Transverse colon (tissue), 4 donors: Measurements from ENCODE around the gene ANXA9. TPM values are rescaled to one million over a fixed set of nuclear protein-coding genes. Genes with fewer than 3 reads are reported as not detected.

Source experiments
- DNase-seq: peaks from one replicate; pipeline ENCODE4 v3.0.0-alpha.2; 2019
- H3K27ac ChIP-seq, 4 donors: fragments of 200-600 bp; sonication (generic); 2 replicates each; pipeline ENCODE4 v1.5.1; 2016 to 2018; ENCODE audit warnings: inconsistent platforms in 4 of 4
- H3K27me3 ChIP-seq: fragments of 200-600 bp; sonication (generic); 2 replicates; pipeline ENCODE4 v1.5.1; 2017; ENCODE audit warnings: inconsistent platforms
- H3K36me3 ChIP-seq, 4 donors: fragments of 200-600 bp; sonication (generic); 2 replicates each; pipeline ENCODE4 v1.5.1; 2017 to 2019; ENCODE audit warnings: inconsistent platforms in 4 of 4
- H3K4me1 ChIP-seq, 4 donors: fragments of 200-600 bp; sonication (generic); 2 replicates each; pipeline ENCODE4 v1.5.1; 2017 to 2020; ENCODE audit warnings: inconsistent platforms in 4 of 4
- H3K4me3 ChIP-seq, 4 donors: fragments of 200-600 bp; sonication (generic); 1 replicate in 1 of 4; 2 replicates in 3 of 4; pipeline versions ENCODE4 v1.5.1 to v1.6.1; 2017 to 2019; ENCODE audit warnings: inconsistent platforms in 4 of 4
- H3K9me3 ChIP-seq, 2 donors: fragments of 200-600 bp; sonication (generic); 2 replicates each; pipeline ENCODE4 v1.5.1; 2017 to 2019; ENCODE audit warnings: inconsistent platforms in 2 of 2
- EP300 ChIP-seq: sonication (generic); formaldehyde crosslinking; IDR thresholded peaks from one replicate; pipeline ENCODE4 v1.6.1; 2017; ENCODE audit warnings: antibody characterized with exemption, low read depth
- POLR2A ChIP-seq: fragments of 450-650 bp; IDR thresholded peaks from one replicate; pipeline ENCODE4 v1.6.1; 2016; ENCODE audit warnings: antibody characterized with exemption, mild to moderate bottlenecking, moderate library complexity
- POLR2AphosphoS5 ChIP-seq, 3 donors: sonication (generic); formaldehyde crosslinking; IDR thresholded peaks; one replicate each; pipeline ENCODE4 v1.6.1; 2016; ENCODE audit warnings: antibody characterized with exemption in 3 of 3
- WGBS, 2 donors: methylation state at CpG; one replicate each; pipeline ENCODE4 v1.1.5; 2018; ENCODE audit warnings: low coverage in 1 of 2; 5-methylcytosine and 5-hydroxymethylcytosine counted together
- in situ Hi-C, 4 donors: fragments of 200-750 bp; cut with MboI; loops; one replicate each; pipeline versions ENCODE4 v1.15.0 to v1.15.1; 2017; ENCODE audit warnings: low sequenced_read_pairs in 3 of 4, low pct_ligation_motif_present in 1 of 4, low pct_unique_long_range_greater_than_20kb in 1 of 4
- intact Hi-C: fragments of 100-400 bp; cut with DNase I; formaldehyde crosslinking; loops from one replicate; pipeline ENCODE4 v1.15.1; 2023; ENCODE audit warnings: low total_unique reads
- total RNA-seq, 4 donors: library from RNA; depleted of rRNA; stranded (reverse); fragments of >200 nt; gene quantifications; one replicate each; pipeline ENCODE4 v1.1.0, GENCODE V29; 2016
- TF ChIP-seq, protein P1 (sequence below), 5 experiments: fragments of 200-600 bp in 3 of 5; fragments of 450-650 bp in 2 of 5; sonication (generic) in 3 of 5; IDR thresholded peaks; 1 replicate in 2 of 5; 2 replicates in 3 of 5; pipeline ENCODE4 v1.5.1; 2016 to 2017; ENCODE audit warnings: antibody characterized with exemption in 5 of 5, inconsistent platforms in 3 of 5, mild to moderate bottlenecking in 2 of 5, moderate library complexity in 1 of 5

The ANXA9 gene
- total RNA-seq, 4 donors from 2014 or later, result 0.32 TPM; not detected in 3

DNA sequence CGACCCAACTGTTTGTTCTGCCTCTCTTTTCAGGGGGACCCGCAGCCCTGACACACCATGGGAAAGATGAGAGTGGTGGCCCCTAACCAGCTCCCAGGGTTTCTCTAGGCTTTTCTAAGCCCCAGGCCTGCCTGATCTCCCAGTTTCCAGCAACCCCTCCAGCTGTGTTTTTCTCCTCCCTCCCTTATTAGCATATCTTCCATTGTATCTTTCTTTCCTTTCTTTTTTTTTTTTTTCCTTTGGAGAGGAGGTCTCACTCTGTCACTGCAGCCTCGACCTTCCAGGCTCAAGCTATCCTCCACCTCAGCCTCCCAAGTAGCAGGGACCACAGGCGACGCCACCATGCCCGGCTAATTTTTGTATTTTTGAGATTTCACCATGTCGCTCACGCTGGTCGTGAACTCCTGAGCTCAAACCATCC is 5.7 kb upstream of the ANXA9 start:
- no peak overlapping the region for H3K4me3 ChIP-seq
- intact Hi-C loops, result no loop called here
- in situ Hi-C loops, result no loop called here
- no peaks in the 10 kb centered on the region for H3K36me3 ChIP-seq
- H3K27me3 ChIP-seq, result no peaks in the 10 kb centered on the region
- peak overlapping the region; percentile 51 to 65 (median 57) for H3K27ac ChIP-seq
- DNase-seq, result no peak
- H3K9me3 ChIP-seq, result no peaks in the 10 kb centered on the region
- peaks cover 29 to 56% (median 52%) of the 10 kb centered on the region in 4 donors for H3K4me1 ChIP-seq
- TF ChIP-seq, protein P1, sequence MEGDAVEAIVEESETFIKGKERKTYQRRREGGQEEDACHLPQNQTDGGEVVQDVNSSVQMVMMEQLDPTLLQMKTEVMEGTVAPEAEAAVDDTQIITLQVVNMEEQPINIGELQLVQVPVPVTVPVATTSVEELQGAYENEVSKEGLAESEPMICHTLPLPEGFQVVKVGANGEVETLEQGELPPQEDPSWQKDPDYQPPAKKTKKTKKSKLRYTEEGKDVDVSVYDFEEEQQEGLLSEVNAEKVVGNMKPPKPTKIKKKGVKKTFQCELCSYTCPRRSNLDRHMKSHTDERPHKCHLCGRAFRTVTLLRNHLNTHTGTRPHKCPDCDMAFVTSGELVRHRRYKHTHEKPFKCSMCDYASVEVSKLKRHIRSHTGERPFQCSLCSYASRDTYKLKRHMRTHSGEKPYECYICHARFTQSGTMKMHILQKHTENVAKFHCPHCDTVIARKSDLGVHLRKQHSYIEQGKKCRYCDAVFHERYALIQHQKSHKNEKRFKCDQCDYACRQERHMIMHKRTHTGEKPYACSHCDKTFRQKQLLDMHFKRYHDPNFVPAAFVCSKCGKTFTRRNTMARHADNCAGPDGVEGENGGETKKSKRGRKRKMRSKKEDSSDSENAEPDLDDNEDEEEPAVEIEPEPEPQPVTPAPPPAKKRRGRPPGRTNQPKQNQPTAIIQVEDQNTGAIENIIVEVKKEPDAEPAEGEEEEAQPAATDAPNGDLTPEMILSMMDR (IDR thresholded peaks at IDR 0.05), result no peak
- TF ChIP-seq EP300, result no peak
- no peak for TF ChIP-seq POLR2AphosphoS5 (IDR thresholded peaks at IDR 0.05)
- WGBS, 2 donors, result 94 to 95% methylated on average over 3 to 9 of the region's 9 CpGs

DNA sequence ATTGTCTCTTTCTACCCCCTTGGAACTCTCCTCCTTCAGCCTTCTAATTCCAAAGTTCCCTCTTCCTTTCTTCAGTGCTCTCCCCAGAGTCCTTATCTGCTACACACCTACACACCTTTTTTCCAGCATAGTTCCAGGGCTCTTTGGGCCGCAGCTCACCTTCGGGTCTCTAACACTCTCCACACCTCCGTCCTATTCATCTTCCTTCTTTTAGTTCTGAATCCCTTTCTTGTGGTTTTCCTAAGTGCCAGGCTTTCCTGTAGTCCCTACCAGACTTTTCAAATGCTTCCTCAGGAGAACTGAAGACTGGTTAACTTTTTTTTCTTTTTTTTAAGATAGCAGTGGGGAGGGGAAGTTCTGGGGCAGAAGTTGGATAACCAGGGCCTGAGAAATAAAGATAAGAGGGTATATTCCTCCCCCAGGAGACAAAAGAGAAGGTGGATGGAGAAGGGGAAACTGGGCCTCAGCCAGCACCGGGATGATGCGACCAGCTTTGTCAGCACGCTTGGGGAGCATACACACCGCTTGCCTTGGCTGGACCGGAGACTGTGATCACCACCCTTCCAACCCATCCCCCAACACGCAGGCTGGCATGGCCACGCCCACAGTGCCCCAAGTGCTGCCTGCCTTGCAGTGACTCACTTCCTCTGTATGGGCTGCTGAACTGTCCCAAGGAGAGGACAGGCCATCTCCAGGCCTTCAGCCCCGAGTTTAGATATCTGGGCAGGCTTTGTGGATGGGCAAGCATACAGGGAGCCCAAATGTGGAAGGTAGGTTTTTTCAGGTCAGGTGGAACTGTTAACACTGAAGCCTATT is 5.0 kb upstream of the ANXA9 start:
- Histone ChIP-seq H3K4me1 (peaks cover 23 to 56% (median 52%) of the 10 kb centered on the region in 4 donors), H3K36me3 (no peaks in the 10 kb centered on the region), H3K27ac (peak overlapping the region; percentile 51 to 65 (median 57)), H3K27me3 (no peaks in the 10 kb centered on the region), H3K4me3 (no peak overlapping the region), H3K9me3 (no peaks in the 10 kb centered on the region)
- DNase-seq, result peak; percentile 91
- WGBS, 2 donors, result 41 to 48% methylated on average over 4 to 11 of the region's 11 CpGs
- intact Hi-C loops (no loop called here), in situ Hi-C loops (no loop called here)
- TF ChIP-seq, protein P1 (IDR thresholded peaks at IDR 0.05), result no peak
- peak; percentile 61 to 62 (median 61) for TF ChIP-seq POLR2AphosphoS5 (IDR thresholded peaks at IDR 0.05)

DNA sequence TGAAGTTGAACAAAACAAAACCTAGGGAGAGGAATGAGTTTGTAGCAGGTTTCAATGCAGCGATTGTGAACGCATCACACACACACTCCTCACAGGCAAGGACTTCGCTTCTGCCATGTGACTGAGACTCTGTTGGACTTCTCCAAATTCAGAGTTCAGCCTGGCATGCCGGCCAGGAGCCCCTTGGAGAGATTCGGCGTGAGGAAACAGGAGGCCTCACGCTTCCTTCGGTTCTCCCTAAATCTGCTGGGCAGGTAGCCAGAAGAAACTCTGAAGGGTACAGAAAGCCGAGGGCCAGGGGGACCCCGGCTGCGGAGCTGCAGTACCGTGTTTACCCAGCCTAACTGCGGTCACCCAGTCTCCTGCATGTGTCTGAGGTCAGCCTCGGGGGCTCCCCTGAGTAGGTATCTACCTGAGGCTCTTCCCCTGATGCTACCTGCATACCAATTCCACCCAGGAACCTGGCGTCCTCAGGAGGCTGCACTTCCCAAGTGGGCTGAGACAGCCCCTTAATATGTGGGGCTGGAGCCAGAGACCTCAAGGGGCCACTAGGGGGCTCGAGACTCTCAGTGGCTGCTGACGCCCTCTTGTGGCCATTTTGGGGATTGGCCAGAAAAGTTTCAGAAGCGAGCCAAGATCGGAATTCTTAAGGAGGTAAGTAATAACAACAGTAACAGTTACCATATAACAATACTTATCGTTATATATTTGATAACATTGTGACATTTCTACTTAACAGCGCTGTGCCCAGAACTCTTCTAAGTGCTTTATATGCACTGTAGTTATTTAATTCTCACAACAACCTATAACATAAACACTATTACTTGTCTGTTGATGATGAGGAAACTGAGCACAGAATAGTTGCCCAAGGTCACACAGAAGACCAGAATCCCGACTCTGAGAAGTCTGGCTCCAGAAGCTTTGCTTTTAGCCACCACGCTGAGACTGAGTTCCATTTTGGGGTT is 2.7 kb upstream of the ANXA9 start:
- DNase-seq, result peak; percentile 92
- Histone ChIP-seq H3K9me3 (no peaks in the 10 kb centered on the region), H3K27me3 (no peaks in the 10 kb centered on the region), H3K36me3 (no peaks in the 10 kb centered on the region), H3K4me3 (peak overlapping the region in 1 of 4 donors; percentile 29), H3K4me1 (peaks cover 14 to 47% (median 40%) of the 10 kb centered on the region in 4 donors), H3K27ac (peak overlapping the region; percentile 50 to 64 (median 60))
- no peak for TF ChIP-seq EP300
- TF ChIP-seq, protein P1 (IDR thresholded peaks at IDR 0.05), result peak; percentile 99 to 100 (median 100)
- TF ChIP-seq POLR2A, result no peak
- TF ChIP-seq POLR2AphosphoS5 (IDR thresholded peaks at IDR 0.05), result peak in 2 of 3 donors; percentile 29 to 30
- intact Hi-C loops, result no loop called here
- in situ Hi-C loops, result no loop called here
- 23 to 26% methylated on average over 6 to 23 of the region's 23 CpGs for WGBS, 2 donors
